Measurements from ENCODE around the gene ZNF318.

The ZNF318 gene

GRCh38 chr6:43407296-43407695 is 37.8 kb upstream of the ZNF318 start:
- DNase-seq (ENCODE audit: low read depth) = no peak
- no peak overlapping the region for H3K4me3 ChIP-seq (ENCODE audit: low read depth, low read length)
- TF ChIP-seq CTCF (conservative IDR thresholded peaks at IDR 0.05; ENCODE audit: low read depth, low read length) = no peak

- TF ChIP-seq CTCF (conservative IDR thresholded peaks at IDR 0.05; ENCODE audit: low read depth, low read length) = no peak
- DNase-seq (ENCODE audit: low read depth) = no peak
- no peak overlapping the region for H3K4me3 ChIP-seq (ENCODE audit: low read depth, low read length)
Measured at GRCh38 chr6:43405354-43405753, 35.9 kb upstream of the ZNF318 start.

- no peak overlapping the region for H3K4me3 ChIP-seq (ENCODE audit: low read depth, low read length)
- no peak for DNase-seq (ENCODE audit: low read depth)
- TF ChIP-seq CTCF (conservative IDR thresholded peaks at IDR 0.05; ENCODE audit: low read depth, low read length) = peak; percentile 21
Measured at GRCh38 chr6:43402820-43403219, 33.4 kb upstream of the ZNF318 start.

- no peak for TF ChIP-seq CTCF (conservative IDR thresholded peaks at IDR 0.05; ENCODE audit: low read depth, low read length)
- DNase-seq (ENCODE audit: low read depth) = no peak
- no peak overlapping the region for H3K4me3 ChIP-seq (ENCODE audit: low read depth, low read length)
Measured at GRCh38 chr6:43401730-43402129, 32.3 kb upstream of the ZNF318 start.

GRCh38 chr6:43399932-43400487 is 30.6 kb upstream of the ZNF318 start:
- no peak for TF ChIP-seq CTCF (conservative IDR thresholded peaks at IDR 0.05; ENCODE audit: low read depth, low read length)
- DNase-seq (ENCODE audit: low read depth) = no peak
- H3K4me3 ChIP-seq (ENCODE audit: low read depth, low read length) = no peak overlapping the region

- no peak for TF ChIP-seq CTCF (conservative IDR thresholded peaks at IDR 0.05; ENCODE audit: low read depth, low read length)
- DNase-seq (ENCODE audit: low read depth) = no peak
- no peak overlapping the region for H3K4me3 ChIP-seq (ENCODE audit: low read depth, low read length)
Measured at GRCh38 chr6:43396408-43397149, 27.1 kb upstream of the ZNF318 start.

GRCh38 chr6:43395776-43396175 is 26.3 kb upstream of the ZNF318 start:
- no peak for DNase-seq (ENCODE audit: low read depth)
- no peak for TF ChIP-seq CTCF (conservative IDR thresholded peaks at IDR 0.05; ENCODE audit: low read depth, low read length)
- no peak overlapping the region for H3K4me3 ChIP-seq (ENCODE audit: low read depth, low read length)
